Heart right ventricle (tissue), 16 donors: ENCODE data around the gene RNF13. TPM values are rescaled to one million over a fixed set of nuclear protein-coding genes. Genes with fewer than 3 reads are reported as not detected.

Experiments
- ATAC-seq, 8 donors: fragments of 200-7000 bp; cut with Tn5 transposase; one replicate each; pipeline ENCODE4 v1.9.1; 2020; ENCODE audit warnings: mild to moderate bottlenecking in 8 of 8, moderate library complexity in 8 of 8, moderate number of reproducible peaks in 1 of 8
- DNase-seq, 2 donors: peaks; one replicate each; pipeline ENCODE4 v3.0.0-alpha.2; 2020
- H3K27ac ChIP-seq, 10 donors: fragments of 200-600 bp; sonication (generic) in 2 of 10; one replicate each; pipeline versions ENCODE4 v1.5.0 to v1.8.0; 2020 to 2022; ENCODE audit warnings: mild to moderate bottlenecking in 3 of 10
- H3K27me3 ChIP-seq, 7 donors: fragments of 200-600 bp; one replicate each; pipeline ENCODE4 v1.8.0; 2021 to 2022; ENCODE audit warnings: mild to moderate bottlenecking in 2 of 7
- H3K36me3 ChIP-seq, 9 donors: fragments of 200-600 bp; sonication (generic) in 1 of 9; one replicate each; pipeline versions ENCODE4 v1.5.0 to v1.8.0; 2020 to 2022; ENCODE audit warnings: mild to moderate bottlenecking in 2 of 9
- H3K4me1 ChIP-seq, 9 donors: fragments of 200-600 bp; sonication (generic) in 1 of 9; one replicate each; pipeline versions ENCODE4 v1.5.0 to v1.8.0; 2020 to 2022; ENCODE audit warnings: mild to moderate bottlenecking in 4 of 9
- H3K4me3 ChIP-seq, 10 donors: fragments of 200-600 bp; sonication (generic) in 2 of 10; one replicate each; pipeline versions ENCODE4 v1.5.0 to v1.8.0; 2020 to 2022; ENCODE audit warnings: mild to moderate bottlenecking in 7 of 10, moderate library complexity in 2 of 10
- H3K9me3 ChIP-seq, 11 donors: fragments of 200-600 bp in 10 of 11; sonication (generic) in 2 of 11; one replicate each; pipeline versions ENCODE4 v1.5.0 to v1.8.0; 2013 to 2022; ENCODE audit warnings: mild to moderate bottlenecking in 2 of 11, control low read depth in 1 of 11, moderate library complexity in 1 of 11
- WGBS, 2 donors: extraction: QIAGEN DNeasy Blood & Tissue Kit; methylation state at CpG; one replicate each; pipeline ENCODE4 v1.1.7; 2013; ENCODE audit warnings: inconsistent platforms in 1 of 2; 5-methylcytosine and 5-hydroxymethylcytosine counted together
- intact Hi-C, 10 donors: fragments of 100-400 bp; cut with DNase I; formaldehyde crosslinking; loops; one replicate each; pipeline versions ENCODE4 v1.11.1 to v1.14.2; 2022
- polyA plus RNA-seq, 2 donors: library from polyadenylated mRNA; stranded (reverse); fragments of 200-250 nt; gene quantifications; one replicate each; pipeline ENCODE4 v1.2.3, GENCODE V29; 2013
- total RNA-seq, 10 donors: library from RNA; stranded (reverse); fragmentation: NEBNext Ultra II Directional in 3 of 10; extraction: Animal tissue kit (Norgen Biotek cat#: 25700) in 3 of 10; gene quantifications; one replicate each; pipeline versions ENCODE4 v1.2.1 to v1.2.4, GENCODE V29; 2021 to 2023
- TF ChIP-seq, protein P1 (sequence below), 9 donors: fragments of 200-600 bp; sonication (generic) in 2 of 9; IDR thresholded peaks; one replicate each; pipeline versions ENCODE4 v1.5.0 to v1.8.0; 2021 to 2022; ENCODE audit warnings: antibody characterized with exemption in 9 of 9, mild to moderate bottlenecking in 5 of 9, moderate library complexity in 1 of 9
- donor health status: Arrhythmogenic right ventricular cardiomyopathy.
- donor health status: ischemic (EF 13 %, LVEDD 7.1; RV severe dilation, severe dysfunction).
- donor health status: healthy with polysubstance abuse.
- donor health status: DM: no; HTN: yes; CAD: no.
- donor health status: DM: no; HTN: no; CAD: no.
- donor health status: ischemic (EF 25% LVEDD 6.9; RV normal size, moderate dysfunction).
- donor health status: ischemic (EF 25% LVEDD 5.7; RV mildly dilated, moderate dysfunction).
- donor health status: healthy.
- donor health status: DM: yes; HTN: yes; CAD: no.
- donor health status: Ischemic cardiomyopathy.
- donor health status: ischemic (EF 35%, LVEDD 5.7; RV mildly dilated, moderate dysfunction).
- donor health status: nonischemic (EF 11% LVEDD 7.7; RV severe dilation, severe dysfunction).
- donor health status: DM: yes; HTN: yes; CAD: no.
- donor health status: PGD.
- donor health status: ischemic (EF 29% LVEDD 5.4; RV normal size, mild dysfunction).
- donor health status: nonischemic (EF 23%, LVEDD 6.1; RV moderate dilation, normal function).

The RNF13 gene
- total and polyA plus RNA-seq, 12 donors, result 24.8 to 72.3 (median 52.4) TPM

DNA sequence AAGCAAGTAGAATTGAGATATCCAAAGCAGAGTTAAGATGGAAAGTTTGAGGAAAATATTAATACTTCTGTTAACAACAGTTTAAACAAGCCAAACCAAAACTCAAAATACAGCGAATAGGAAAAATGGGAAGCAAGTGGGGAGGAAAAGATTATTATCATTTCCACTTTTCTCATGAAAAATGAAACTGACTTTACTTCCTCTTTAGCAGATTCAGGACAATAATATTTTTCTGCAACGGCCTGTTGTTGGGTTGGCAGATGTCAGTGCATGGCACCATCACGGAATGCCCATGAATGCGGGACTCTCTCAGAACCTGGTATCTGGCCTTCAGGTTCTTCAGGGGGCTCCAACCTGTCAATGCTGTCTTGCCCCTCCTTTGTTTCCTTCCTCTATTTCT is 31.8 kb upstream of the RNF13 start:
- no peaks in the 10 kb centered on the region for H3K9me3 ChIP-seq
- no peak for DNase-seq
- no peak overlapping the region for H3K4me3 ChIP-seq
- ATAC-seq, result peak in 2 of 8 donors; percentile 31 to 49
- intact Hi-C loops, result no loop called here
- TF ChIP-seq, protein P1, sequence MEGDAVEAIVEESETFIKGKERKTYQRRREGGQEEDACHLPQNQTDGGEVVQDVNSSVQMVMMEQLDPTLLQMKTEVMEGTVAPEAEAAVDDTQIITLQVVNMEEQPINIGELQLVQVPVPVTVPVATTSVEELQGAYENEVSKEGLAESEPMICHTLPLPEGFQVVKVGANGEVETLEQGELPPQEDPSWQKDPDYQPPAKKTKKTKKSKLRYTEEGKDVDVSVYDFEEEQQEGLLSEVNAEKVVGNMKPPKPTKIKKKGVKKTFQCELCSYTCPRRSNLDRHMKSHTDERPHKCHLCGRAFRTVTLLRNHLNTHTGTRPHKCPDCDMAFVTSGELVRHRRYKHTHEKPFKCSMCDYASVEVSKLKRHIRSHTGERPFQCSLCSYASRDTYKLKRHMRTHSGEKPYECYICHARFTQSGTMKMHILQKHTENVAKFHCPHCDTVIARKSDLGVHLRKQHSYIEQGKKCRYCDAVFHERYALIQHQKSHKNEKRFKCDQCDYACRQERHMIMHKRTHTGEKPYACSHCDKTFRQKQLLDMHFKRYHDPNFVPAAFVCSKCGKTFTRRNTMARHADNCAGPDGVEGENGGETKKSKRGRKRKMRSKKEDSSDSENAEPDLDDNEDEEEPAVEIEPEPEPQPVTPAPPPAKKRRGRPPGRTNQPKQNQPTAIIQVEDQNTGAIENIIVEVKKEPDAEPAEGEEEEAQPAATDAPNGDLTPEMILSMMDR (IDR thresholded peaks at IDR 0.05), result no peak
- WGBS, 2 donors, result 70 to 79% methylated on average over 4 of the region's 4 CpGs
- H3K27me3 ChIP-seq, result no peaks in the 10 kb centered on the region
- H3K36me3 ChIP-seq, result no peaks in the 10 kb centered on the region
- H3K27ac ChIP-seq, result peak overlapping the region in 3 of 10 donors; percentile 19 to 81 (median 40)
- H3K4me1 ChIP-seq, result peaks cover 0 to 37% (median 0%) of the 10 kb centered on the region in 9 donors

DNA sequence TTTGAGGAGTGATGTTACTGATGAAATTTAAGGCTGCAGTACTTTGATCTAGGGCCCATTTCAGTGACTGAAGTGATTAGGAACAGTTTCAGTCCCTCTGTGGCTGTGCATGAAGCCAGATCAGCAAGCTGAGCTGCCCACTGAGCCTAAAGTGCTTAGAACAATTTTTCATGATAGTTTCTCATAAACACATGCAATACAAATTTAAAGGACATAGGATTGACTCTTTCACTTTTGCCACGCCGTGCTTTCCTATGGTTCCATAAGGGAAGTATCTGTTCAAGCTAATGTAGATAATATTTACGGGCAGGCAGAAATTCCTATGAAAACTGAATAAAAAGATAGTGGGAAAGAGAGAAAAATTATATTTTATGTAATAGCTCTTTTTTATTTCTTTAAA is 31.3 kb upstream of the RNF13 start:
- H3K4me3 ChIP-seq, result no peak overlapping the region
- peaks cover 0 to 37% (median 0%) of the 10 kb centered on the region in 9 donors for H3K4me1 ChIP-seq
- no peaks in the 10 kb centered on the region for H3K9me3 ChIP-seq
- no peak for ATAC-seq
- 93 to 95% methylated on average over 3 of the region's 3 CpGs for WGBS, 2 donors
- DNase-seq, result no peak
- TF ChIP-seq, protein P1 (IDR thresholded peaks at IDR 0.05), result no peak
- intact Hi-C loops, result no loop called here
- H3K27ac ChIP-seq, result peak overlapping the region in 2 of 10 donors; percentile 40 to 81
- no peaks in the 10 kb centered on the region for H3K36me3 ChIP-seq
- no peaks in the 10 kb centered on the region for H3K27me3 ChIP-seq

DNA sequence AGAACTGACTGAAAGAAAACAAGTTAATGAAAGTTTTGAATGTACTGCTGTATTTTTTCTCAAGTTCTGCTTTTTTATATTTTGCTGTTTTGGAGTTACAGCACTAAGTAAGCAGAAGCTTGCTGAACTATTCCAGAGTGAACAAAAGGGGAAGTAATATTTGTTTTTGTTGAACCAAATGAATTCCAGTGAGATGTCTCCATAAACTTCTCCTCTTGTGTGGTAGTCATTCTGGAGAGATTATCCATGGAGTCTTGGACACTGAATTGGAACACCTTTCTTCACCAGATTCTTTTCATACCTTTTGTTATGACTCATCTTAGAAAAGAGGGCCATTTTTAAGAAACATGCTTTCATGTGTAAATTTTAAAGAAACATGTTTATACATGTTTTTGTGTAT is 29.4 kb upstream of the RNF13 start:
- H3K4me1 ChIP-seq, result peaks cover 0 to 37% (median 0%) of the 10 kb centered on the region in 9 donors
- intact Hi-C loops, result no loop called here
- H3K27ac ChIP-seq, result peak overlapping the region in 1 of 10 donors; percentile 81
- no peaks in the 10 kb centered on the region for H3K36me3 ChIP-seq
- H3K4me3 ChIP-seq, result peak overlapping the region in 1 of 10 donors; percentile 9
- no peaks in the 10 kb centered on the region for H3K27me3 ChIP-seq
- DNase-seq (no peak), ATAC-seq (peak in 2 of 8 donors; percentile 46 to 51)
- TF ChIP-seq, protein P1 (IDR thresholded peaks at IDR 0.05), result no peak
- no peaks in the 10 kb centered on the region for H3K9me3 ChIP-seq

DNA sequence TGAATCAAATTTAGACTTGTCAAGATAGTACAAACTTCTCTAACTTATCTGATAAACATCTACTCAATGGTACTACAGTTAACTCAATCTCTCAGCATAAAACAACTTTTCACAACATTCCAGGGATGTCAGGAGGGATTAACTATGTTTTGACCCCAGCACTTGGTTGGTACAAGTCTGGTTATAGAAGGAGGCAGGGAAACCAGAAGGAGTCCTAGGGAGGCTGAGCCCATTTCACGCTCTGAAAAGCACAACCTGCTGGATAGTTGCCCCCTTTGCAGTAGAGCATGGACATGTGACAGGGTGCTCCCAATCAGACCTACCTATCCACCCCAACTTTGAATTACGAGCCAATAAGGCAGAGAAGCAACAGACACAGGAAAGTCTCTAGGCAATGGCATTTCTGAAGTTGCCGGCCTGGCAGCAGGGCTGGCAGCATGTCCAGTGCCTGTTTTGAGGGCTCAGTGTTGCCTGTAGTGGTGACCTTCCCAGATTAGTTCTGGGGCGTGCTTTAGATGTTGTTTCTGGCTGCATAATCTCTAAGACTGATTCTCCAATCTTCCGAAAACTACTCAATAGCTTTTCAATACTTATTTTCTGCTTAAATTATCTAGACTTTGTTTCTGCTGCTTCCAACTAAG is 28.8 kb upstream of the RNF13 start:
- 79 to 86% methylated on average over 5 of the region's 5 CpGs for WGBS, 2 donors
- Histone ChIP-seq H3K36me3 (no peaks in the 10 kb centered on the region), H3K9me3 (no peaks in the 10 kb centered on the region), H3K27ac (peak overlapping the region in 2 of 10 donors; percentile 43 to 81), H3K27me3 (peaks cover 0 to 4% (median 0%) of the 10 kb centered on the region in 7 donors), H3K4me1 (peaks cover 0 to 37% (median 0%) of the 10 kb centered on the region in 9 donors), H3K4me3 (no peak overlapping the region)
- intact Hi-C loops, result no loop called here
- TF ChIP-seq, protein P1 (IDR thresholded peaks at IDR 0.05), result no peak
- ATAC-seq, result peak in 1 of 8 donors; percentile 50
- DNase-seq, result no peak
